Endothelial cell of umbilical vein (primary cell): Measurements from ENCODE around the gene RPL39L.

ENCODE experiments used
- CTCF ChIP-seq, 2 donors: IDR thresholded peaks; 1 replicate in 1 of 2; 2 replicates in 1 of 2; pipeline ENCODE4 v1.5.1; 2011; ENCODE audit warnings: low read length in 2 of 2, mild to moderate bottlenecking in 2 of 2, moderate library complexity in 2 of 2, control low read depth in 1 of 2, inconsistent platforms in 1 of 2, low read depth in 1 of 2; ENCODE audit not compliant: insufficient read depth in 1 of 2; ENCODE audit errors: extremely low read depth in 1 of 2
- GATA2 ChIP-seq: IDR thresholded peaks from 2 replicates; pipeline ENCODE4 v1.7.0; 2011; ENCODE audit warnings: low read depth, mild to moderate bottlenecking, moderate library complexity, mixed read lengths, low read length; ENCODE audit not compliant: insufficient read length, insufficient read depth
- JUN ChIP-seq: IDR thresholded peaks from 2 replicates; pipeline ENCODE4 v1.6.1; 2011; ENCODE audit warnings: borderline replicate concordance, low read depth; ENCODE audit not compliant: insufficient read length, insufficient read depth
- POLR2A ChIP-seq: IDR thresholded peaks from 2 replicates; pipeline ENCODE4 v1.6.1; 2012; ENCODE audit warnings: low read depth, mild to moderate bottlenecking, control low read depth, low read length
- POLR2AphosphoS5 ChIP-seq: IDR thresholded peaks from 2 replicates; pipeline ENCODE4 v1.6.1; 2012; ENCODE audit warnings: low read depth, mild to moderate bottlenecking, control low read depth, low read length, moderate library complexity; ENCODE audit not compliant: insufficient read depth
- TF ChIP-seq, protein P1 (sequence below): IDR thresholded peaks from 2 replicates; pipeline ENCODE4 v1.6.1; 2011; ENCODE audit not compliant: insufficient read depth, insufficient read length

GRCh38 chr3:187132666-187133065, 6.6 kb downstream of the RPL39L start:
- TF ChIP-seq POLR2A (no peak), CTCF (IDR thresholded peaks at IDR 0.05; ENCODE audit: extremely low read depth in 1 of 2, insufficient read depth in 1 of 2, low read depth in 1 of 2, low read length in 2 of 2) (no peak), POLR2AphosphoS5 (no peak), JUN (no peak), GATA2 (no peak)
- TF ChIP-seq, protein P1, sequence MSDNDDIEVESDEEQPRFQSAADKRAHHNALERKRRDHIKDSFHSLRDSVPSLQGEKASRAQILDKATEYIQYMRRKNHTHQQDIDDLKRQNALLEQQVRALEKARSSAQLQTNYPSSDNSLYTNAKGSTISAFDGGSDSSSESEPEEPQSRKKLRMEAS: no peak
